Retina (tissue), 1 donor: ENCODE measurements around the gene PDRG1.
"Not testable (repeated sequence)": the region's sequence is repeated elsewhere in the genome, so short reads cannot be mapped to it uniquely, and the experiment has no call there.

Source experiments
- DNase-seq: peaks from one replicate; pipeline ENCODE4 v3.0.0-alpha.2; 2016

PDRG1 gene

DNA sequence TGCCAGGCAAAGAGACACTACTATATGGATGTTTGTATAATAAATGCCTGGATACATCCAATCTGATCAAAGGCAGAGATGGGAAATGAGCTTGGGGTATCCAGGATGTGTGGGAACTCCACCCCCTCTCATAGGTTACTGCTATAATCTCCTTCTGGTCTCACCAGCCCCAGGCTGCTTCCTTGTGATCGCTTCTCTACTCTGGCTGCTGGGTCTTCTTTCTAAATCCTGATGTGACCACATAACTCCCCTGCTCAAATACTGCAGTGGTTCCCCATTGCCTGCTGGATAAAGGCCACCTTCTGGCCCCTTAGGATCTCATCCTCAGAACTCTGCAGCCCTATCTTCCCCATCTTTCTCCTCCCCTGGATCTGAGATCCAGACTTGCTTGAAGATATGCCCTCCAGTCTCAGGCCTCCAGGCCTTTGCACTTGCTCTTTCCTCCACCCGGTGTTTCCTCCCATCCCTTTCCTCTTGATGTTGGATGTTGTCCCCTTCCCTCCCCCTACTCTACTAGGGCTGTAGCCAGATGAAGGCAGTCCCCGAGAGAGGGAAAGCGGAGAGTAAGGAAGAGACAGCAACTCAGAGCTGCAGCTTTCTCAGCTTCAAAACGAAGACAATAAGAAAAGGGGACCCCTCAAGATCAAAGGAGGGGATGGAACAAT lies 15.3 kb upstream of the PDRG1 start:
- peak; percentile 47 for DNase-seq

DNA sequence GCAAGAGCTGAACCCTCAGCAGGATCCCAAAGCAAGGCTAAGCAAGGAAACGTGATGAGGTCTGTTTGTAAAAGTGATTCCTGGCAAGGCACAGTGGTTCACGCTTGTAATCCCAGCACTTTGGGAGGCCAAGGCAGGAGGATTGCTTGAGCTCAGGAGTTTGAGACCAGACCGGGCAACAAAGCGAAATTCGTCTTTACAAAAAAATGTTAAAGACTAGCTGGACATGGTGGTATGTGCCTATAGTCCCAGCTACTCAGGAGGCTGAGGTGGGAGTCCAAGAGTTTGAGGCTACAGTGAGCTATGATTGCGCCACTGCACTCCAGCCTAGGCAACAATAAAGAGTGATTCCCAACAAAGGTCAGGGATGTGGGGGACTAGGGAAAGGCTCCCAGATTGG lies 12.0 kb upstream of the PDRG1 start:
- DNase-seq = peak; percentile 40

DNA sequence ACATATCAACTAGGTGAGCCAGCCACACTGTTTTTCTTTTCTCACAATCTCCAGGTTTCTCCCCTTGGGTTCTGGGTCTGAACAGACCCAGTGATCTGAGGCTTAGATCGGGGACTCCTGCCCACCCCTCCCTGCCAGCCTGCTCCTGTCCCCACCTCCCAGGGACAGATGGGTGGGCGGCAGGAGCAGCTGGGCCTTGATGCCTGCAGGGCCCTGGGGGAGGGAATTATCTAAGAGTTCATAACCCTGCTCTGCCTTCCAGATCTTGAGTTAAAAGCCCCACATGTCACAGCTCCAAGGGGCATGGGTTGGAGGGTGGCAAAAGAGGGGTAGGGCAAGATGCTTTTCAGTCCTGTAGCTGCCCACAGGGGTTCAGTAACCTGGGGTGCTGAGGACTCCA lies 10.9 kb upstream of the PDRG1 start:
- peak; percentile 54 for DNase-seq

DNA sequence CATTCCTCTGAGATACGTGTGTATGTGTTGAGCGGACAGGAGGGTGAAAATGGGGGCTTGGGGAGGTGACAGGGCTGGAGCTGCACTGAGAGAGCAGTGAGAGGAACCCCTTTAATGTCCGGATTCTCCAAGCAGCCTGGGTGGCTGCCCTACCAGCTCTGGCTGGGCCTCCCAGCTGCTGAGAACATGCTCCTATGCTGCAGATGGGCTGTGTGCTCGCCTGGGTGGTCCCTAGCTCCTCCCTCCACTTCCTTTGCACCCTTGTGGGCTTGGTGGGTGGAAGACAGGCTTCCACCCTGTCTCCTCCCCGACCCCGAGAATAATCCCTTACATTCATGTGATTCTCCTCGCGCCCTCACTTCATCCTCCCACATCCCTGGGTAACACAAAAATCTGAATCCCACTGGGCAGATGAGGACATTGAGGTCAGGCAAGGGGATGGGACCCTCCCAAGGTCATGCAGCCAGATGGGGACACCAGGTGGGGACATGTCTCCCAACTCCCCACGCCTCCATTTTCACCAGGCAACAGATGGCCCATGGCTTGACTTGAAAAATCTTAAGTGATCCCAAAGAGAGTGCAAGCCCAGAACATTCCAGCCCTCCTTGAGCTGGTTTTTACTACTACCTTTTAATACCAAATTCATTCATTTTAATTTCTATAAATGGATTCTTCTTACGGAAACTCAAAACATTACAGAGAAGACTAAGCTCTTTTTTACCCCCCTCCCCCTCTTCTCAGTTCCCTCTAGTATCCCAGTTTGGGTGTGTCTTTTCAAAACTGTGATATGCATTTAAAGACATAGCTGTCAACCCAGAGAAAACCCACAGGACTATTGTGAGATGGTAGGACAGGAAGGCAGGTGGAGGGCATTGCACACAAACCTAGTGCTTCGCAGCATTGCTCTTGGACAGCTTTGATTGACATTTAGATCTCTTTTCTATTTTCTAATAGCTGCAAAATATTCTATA lies 5.0 kb upstream of the PDRG1 start:
- peak; percentile 47 for DNase-seq

DNA sequence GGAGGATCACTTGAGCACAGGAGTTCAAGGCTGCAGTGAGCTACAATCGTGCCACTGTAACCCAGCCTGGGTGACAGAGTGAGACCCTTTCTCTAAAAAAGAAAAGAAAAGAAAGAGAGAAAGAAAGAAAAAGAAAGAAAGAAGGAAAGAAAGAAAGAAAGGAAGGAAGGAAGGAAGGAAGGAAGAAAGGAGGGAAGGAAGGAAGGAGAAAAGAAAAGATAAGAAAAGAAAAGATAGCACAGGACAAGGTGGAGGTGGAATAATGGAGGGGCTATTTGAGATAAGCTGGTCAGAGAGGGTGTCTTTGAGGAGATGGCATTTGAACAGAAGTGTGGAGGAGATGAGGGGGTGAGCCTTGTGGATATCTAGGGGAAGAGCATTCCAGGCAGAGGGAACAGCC lies 2.7 kb upstream of the PDRG1 start:
- no peak for DNase-seq

DNA sequence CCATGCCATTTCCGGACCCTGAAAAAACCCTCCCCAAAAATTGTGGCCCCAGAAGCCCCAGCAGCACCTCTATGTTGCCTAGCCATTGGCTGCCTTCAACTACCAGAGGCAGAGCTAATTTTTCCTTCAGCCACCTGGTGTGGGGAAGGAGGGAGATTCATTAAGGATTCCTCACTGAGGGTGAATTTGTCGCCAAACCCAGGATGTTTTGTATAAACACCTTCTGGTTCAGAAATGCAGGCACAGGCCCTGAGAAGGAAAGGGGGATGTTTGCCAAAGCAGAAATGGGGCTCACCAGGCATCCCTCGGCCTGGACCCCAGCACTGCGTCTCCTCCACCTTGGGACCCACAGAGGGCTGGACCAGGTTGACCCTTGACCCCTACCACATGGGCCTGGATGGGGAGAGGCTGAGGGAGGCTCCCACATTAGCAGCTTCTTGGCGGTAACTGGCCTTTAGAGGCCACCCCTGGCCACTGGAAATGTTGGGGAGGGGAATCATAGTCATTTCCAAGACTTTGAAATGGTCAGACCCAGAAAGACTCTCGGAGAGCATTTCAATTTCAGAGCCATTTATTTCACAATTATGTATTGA lies 1.8 kb upstream of the PDRG1 start:
- no peak for DNase-seq

DNA sequence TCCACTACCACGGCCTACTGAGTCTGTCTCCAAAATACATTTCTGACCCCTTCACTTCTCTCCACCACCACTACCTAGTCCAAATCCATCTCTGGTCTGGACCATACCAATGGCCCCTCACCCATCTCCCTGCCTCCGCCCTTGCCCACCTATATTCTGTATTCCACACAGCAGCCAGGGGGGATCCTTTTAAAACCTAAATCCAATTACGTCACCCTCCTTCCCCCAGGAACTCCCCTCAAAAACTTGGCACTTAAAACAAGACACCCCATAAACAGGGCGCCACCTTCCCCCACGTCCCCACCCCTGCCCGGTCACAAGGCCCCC lies 680 bp downstream of the PDRG1 start:
- no peak for DNase-seq

DNA sequence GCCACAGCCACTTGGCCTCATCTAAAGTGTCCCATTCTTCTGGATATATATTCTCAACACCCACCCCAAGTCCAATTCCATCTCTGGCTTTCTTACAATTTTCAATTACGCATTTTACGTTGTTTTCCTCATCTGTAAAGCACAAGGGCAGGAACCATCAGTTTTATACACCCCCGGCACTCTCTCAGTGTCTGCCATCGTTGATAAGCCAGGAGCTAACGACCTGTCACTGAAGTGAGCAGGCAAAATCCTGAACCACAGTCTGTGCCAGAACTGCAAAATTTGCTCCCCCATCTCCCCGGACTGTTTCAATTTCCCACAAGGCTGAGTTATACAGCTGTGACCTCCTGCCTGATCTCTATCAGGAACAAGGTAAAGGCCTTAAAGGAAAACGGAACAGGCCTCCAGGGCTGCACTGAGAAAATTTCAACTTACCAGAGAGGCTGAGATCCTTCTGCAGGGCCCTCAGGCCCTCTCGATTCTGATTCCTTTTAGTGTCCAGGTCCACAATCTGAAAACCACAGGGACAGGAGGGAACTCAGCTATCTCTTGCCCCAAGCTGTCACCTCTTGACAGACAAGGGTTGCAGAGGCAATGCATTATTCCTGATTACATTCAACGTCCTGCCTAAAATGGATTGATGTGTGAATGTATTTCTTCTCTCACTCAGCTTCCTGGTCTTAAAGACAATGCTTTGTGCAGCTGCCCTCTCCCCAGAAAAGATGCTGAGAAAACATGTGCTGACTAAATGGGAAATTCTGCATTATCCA lies 1.8 kb downstream of the PDRG1 start:
- DNase-seq = no peak

DNA sequence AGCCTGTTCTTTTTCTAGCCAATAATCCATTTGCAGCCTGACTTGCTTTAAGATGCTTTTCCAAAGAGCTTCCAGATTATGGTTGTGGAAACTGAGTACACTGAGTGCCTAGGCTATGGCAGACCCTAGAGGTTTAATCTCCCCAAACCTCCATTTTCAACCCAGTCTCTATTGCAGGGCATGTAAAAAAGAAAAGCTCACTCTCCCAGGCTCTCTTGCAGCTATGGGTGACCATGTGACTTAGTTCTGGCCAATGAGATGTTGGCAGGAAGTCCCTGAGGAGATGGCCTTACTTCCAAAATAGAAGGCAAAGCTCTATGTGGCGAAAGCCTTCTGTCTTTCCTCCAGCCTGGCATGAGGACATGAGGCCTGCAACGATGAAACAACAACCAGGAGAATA lies 3.8 kb downstream of the PDRG1 start:
- no peak for DNase-seq

DNA sequence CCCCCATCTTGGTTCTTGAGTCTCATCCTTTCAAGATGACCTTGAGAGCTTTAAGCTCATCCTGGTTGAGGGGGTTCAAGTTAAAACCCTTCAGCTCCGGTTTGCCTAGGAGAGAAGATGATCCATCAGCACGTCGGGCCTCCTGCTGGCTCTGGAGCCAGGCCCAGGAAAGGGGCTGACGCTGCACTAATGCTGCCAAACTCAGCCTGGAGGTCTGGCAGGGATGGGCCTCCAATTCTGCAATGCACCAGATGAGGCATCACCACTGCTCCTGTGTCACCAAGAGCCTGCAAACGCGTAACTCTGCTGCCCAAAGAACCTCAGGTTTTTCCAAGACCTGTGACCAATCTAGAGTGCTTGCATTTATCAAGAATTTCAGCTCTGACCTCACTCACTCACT lies 6.1 kb downstream of the PDRG1 start:
- no peak for DNase-seq

DNA sequence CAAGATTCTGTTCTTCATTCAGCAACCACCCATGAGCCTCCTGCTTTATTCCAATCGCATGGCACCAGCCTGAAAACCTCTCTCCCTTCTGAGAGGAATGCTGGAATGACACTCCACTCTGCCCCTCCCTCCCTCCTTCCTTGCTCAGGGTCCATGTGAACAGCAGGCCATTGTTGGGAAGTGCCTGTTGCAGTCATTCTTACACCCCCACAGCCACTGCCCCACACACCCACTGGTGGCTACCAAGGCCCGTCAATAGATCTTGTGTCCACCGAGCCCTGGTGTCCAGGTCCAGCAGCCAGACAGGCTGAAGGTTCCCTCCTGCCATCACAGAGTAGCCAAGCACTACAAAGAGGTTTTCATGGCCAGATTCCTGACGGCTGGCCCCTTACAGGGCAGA lies 6.5 kb downstream of the PDRG1 start:
- no peak for DNase-seq

DNA sequence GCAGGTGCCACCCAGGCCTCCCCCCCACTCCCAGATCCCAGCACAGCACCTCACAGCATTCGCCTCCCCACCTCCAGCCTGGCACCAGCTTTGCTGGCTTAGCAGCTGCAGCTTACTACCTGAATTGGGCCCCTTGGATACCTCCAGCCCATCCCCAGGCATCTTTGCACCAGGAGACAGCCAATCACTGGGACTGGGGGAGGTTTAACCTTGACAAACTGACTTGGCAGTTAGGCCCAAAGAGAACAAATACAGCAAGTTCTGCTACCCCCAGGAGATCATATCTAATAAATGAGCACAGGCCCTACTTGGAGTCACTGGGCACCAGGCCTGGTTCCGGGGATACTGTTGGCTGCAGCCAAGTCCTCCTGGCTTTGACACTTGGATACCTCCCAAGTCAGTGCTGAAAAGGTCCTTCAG lies 8.8 kb downstream of the PDRG1 start:
- no peak for DNase-seq

DNA sequence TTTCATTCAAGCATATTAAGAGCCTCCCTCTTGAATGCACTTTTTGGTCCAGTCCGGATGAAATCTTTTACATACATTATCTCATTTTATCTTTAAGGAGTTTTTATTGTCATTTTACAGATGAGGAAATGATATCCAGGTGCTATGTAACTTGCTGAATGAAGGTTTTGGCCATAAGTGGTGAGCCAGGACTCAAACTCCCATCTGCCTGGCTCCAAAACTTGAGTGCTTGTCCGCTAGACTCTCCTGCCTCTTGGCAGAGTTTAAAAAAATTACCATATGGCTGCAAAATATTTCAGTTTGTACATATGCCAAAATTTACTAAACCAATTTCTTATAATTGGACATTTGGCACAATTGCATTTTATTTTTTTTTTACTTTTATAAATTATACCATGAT lies 12.2 kb downstream of the PDRG1 start:
- DNase-seq = no peak

DNA sequence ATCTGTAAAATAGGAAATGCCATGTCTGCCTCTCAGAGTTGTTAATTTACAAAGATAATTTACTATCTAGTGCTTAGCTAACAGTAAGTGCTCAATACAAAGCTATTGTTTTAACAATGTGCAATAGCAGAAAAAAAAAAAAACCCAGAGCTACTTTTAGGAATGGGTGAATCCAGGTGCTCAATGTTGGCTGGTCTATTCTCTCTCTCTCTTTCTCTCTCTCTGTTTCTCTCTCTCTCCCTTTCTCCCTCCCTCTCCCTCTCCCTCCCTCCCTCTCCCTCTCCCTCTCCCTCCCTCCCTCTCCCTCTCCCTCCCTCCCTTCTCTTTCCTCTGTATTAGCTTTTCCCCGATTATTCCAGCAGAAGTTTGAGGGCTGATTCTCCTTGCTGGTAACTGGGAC lies 14.0 kb downstream of the PDRG1 start:
- no peak for DNase-seq

DNA sequence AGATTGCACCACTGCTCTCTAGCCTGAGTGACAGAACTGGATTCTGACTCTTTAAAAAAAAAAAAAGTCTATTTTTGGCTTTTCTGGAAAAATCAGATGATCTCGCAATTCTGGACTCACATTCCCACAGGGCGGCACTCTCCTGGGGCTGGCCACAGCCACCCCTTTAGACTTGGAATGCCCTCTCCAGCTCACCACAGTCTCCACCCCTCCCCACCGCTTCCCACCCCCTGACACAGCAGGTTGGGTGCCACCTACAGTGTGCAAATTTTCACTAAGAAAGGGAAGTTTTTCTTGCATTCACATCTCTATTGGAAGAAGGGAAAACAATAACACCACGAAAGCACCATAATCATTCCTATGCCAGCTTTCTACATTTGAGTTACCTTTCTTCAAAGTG lies 15.4 kb downstream of the PDRG1 start:
- DNase-seq = no peak

DNA sequence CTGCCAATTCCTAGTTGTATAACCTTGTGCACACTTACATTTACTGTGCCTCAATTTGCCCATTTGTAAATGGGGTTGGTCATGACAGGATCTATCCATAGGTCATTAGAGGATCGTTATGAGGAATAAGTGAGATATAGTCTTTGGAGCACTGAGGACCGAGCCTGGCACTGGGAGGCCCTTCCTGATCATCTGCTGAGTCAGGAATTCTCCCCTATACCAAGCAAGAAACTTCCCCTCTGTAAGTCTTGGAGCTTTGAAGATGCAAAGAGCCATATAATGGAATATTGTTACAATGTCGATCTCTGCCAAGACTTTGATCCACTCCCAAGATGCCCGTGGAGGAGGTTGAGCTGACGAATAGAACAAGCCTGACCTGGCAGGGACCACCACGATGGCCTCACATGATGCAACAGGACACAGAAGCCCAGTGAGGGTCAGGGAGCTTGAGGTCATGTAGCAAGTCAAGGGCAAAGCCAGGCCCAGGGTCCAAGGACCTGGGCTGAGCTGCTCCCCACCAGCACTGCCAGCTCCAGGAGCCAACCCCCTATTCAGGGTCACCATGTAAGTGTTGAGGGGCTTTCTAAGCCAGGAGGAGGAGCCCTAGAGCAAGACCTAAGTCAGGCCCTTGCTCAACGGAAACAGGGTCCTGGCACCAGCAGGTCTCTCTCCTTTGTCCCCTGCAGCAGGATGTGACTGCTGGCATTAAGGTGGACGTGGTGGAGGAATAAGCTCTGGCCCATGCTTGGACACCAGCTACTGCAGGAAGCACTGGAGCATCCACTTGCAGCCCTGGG lies 16.7 kb downstream of the PDRG1 start:
- peak; percentile 18 for DNase-seq

DNA sequence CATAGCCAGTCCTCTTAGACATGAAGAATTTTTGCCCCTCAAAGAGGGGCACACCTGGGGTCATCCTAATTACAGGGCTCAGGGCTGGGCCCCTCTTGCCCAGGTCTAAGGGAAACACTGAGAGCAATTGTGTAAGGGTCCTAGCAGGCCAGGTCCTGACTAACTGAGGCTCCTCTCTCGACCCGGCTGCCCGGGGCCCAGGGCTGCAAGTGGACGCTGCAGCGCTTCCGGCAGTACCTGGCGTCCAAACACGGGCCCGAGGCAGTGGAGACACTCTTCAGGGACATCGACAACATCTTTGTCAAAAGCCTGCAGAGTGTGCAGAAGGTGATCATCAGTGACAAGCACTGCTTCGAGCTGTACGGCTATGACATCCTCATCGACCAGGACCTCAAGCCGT lies 17.4 kb downstream of the PDRG1 start:
- no peak for DNase-seq

DNA sequence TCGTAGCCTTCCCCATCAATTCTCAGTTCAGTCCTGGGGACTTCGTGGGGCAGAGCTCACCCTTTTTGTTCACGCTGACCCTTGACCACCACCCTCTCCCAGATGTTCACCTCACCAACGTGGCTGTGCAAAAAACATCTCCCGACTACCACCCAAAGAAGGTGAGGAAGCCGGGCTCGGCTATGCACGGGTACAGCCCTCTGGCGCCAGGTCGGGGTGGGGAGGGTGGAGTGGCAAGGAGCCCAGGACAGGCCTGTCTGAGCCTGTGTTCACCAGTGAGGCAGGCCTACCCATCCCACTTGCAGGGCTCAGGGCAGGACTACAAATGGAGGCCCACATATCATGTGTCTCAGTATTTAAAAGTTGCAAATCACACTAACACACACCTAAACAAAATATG lies 18.1 kb downstream of the PDRG1 start:
- no peak for DNase-seq

DNA sequence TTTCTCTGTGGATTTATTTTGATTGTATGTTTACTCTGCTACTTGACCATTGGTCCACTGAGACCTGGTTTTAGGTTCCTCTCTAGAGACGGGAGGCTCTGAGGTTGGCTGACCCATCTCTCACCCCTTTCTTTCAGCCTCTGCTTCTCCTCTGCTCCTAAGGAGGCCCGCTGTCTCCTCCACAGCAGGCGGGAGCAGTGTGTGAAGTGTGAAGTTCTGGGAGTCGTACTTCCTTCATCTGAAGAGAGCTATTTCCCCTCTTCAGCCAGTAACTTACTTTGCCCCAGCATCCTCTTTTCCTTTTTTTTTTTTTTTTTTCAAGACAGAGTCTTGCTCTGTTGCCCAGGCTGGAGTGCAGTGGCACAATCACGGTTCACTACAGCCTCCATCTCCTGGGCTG lies 21.1 kb downstream of the PDRG1 start:
- DNase-seq = no peak

DNA sequence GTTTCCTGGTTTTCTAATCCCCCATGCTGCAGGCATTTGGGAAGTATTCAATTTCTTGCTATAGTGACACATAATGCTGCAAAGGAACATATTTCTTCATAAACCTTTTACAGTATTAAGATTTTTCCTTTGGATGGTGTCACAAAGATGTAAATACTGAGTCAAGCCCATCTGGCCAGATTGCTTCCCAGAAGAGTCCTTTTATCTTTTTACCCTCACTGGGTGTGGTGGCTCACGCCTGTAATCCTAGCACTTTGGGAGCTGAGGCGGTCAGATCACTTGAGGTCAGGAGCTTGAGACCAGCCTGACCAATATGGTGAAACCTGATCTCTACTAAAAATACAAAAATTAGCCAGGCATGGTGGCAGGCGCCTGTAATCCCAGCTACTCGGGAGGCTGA lies 22.2 kb downstream of the PDRG1 start:
- DNase-seq = not testable (repeated sequence)

DNA sequence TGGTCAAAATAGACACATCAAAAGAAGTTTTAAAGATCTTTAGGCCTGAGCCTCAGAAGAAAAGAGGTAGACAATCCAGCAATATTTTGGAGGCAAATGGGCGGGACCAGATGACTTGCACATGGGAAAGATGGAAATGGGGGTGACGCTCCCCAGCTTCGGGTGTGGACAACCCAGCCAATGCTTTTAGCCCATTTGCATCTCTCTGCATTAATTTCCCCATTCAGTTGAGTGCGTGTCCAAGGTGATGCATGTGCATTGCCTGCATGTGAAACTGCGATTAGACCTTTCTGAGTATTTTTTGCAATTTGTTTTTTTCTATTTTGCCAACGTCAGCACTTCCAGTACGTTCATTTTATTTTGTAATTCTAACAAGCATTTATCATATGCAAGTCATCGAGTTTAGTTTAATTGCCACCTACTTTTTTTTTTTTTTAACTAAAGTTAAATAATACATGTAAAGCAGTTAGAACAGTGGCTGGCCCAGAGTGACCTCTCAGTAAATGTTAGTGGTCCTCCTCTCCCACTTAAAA lies 24.2 kb downstream of the PDRG1 start:
- DNase-seq = no peak

DNA sequence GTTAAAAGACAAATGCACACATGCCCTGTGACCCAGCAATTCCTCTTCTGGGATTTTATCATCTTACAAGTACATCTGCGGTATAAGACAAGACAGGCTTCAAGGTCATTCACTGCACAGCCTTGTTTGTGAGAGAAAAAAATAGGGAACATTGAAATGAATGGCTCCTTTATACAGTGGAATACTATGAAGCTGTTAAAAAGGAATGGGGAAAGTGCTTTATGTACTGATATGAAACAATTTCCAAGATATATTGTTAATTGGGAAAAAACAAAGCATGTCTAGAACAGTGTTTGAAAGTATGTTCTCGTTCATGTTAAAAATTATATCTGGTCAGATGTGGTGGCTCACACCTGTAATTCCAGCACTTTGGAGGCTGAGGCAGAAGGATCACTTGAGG lies 25.4 kb downstream of the PDRG1 start:
- no peak for DNase-seq
